GM19043 (cell line): Measurements from ENCODE around the gene RGS19.
"Not testable (repeated sequence)": the region's sequence is repeated elsewhere in the genome, so short reads cannot be mapped to it uniquely, and the experiment has no call there.

Source experiments
- ATAC-seq: cut with Tn5 transposase; IDR thresholded peaks from one replicate; pipeline ENCODE4 v1.9.1; 2021; ENCODE audit warnings: low read depth; ENCODE audit not compliant: unreplicated experiment

RGS19 gene

DNA sequence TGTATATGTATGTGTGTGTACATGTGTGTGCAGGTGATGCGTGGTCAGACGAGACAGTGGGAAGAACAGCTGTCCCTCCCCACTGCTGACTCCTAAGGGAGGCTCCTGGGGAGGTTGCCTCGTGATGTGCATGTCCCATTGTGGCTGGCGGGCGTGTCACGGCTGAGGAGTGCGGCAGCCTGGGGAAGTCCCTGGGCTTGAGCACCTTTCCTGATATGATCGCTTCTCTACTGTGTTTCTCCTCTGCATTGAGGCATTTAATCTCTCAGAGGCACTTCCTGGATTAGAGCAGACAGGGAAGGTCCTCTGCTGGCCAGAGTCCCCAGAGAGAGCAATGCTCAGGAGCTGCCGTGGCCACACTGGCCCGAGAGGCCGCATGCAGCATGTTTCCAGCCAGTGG lies 16.6 kb upstream of the RGS19 start:
- no peak for ATAC-seq

DNA sequence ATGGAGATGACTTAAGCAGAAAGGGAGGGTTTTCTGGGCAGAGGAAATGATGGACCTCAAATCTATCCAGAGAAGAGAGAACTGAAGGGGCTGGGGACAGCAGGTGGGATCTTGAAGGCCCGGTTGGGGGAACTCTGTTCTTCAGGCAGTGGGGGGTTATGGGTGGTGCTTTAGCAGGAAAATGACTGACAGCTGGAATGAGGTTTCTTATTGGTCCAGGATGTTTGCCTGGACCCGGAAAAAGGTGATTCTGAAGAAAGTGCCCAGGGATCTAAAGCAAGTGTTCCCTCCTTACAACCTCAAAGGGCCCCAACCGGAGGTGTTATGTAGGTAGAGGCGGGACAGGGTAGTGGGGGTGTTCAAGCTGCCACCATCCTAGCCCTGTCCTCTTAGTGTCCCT lies 16.1 kb upstream of the RGS19 start:
- ATAC-seq, result no peak

DNA sequence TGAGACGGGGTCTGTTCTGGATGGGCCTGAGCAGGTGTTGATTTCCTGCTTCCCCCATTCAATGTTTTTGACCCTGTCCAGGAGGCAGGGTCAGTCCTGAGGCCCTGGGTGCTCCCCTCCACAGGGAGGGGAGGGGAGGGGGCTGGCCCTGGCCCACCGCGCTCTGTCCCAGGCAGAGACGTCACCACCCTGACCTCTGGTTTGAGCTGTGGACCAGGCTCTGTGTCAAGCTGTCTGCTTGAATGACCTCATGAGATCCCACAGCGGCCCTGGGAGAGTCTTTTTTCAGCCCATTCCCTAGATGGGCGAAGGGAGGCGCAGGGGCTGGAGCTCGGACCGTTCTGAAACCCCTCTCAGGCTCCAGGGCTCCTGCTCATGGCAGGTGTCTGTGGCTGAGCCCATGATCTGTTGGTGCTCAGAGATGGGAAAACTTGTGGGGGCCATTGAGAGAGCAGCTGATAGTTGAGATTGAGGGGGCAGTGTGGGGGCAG lies 13.7 kb upstream of the RGS19 start:
- no peak for ATAC-seq

DNA sequence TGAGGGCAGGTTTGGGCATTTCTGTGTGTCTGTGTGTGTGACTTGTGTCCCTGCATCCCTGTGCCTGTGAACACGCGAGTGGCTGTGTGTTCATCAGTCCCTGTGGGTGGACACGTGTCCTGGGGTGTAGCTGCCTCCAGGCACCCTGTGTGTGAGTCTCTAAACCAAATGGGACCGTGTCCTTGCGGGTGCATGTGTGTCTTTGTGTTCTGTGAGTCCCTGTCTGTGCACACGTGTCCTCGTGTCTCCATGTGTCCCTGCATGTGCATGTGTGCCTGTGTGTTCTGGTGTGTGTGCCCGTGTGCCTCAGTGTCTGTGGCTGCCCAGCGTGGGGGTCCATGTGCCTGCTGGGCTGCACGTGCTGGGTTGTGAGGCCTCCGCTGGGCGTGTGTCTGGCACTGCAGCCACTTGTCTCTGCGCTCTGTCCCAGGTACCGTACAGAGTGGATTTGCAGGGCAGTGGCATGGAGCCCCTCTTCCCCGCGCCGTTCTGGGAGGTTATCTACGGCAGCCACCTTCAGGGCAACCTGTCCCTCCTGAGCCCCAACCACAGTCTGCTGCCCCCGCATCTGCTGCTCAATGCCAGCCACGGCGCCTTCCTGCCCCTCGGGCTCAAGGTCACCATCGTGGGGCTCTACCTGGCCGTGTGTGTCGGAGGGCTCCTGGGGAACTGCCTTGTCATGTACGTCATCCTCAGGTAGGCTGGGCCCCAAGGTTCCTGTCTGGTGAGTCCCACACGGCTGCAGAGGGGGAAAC lies 13.1 kb upstream of the RGS19 start:
- ATAC-seq, result no peak

DNA sequence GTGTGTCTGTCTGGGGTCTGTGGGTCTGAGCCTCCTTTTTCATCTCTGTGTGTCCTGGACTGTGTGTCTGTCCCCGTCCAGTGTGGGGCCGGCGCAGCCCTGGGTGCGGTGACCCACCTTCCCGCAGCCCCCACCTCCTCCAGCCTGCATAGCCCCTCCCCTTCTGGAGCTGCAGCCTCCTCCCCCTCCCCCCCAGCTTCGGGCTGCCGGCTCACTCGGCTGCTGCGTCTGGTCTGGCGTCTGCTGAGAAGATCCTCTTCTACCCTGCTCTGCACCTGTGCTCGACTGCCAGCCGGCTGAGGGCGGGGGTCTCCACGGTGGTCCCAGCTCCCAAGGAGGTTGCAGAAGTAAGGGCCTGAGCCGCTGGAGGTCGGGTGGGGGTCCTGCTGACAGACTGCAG lies 12.5 kb upstream of the RGS19 start:
- ATAC-seq, result no peak

DNA sequence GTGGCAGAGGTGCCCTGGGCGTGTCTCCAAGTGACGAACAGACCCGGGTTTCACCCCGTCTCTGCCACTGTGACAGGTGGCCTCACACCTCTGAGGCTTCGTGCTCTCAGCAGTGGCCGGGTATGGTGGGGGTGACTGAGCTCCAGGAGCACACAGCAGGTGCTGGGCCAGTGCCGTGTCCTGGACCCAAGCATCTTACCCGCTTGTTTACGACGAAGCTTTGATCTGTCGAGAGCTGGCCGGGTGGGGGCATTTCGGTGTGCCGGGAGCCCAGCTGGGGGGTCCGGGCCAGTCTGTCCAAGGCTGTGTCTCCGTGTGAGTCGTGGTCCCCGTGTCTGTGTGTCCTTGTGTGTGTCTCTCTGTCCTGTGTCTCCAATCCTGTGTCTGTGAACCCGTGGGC lies 12.0 kb upstream of the RGS19 start:
- no peak for ATAC-seq

DNA sequence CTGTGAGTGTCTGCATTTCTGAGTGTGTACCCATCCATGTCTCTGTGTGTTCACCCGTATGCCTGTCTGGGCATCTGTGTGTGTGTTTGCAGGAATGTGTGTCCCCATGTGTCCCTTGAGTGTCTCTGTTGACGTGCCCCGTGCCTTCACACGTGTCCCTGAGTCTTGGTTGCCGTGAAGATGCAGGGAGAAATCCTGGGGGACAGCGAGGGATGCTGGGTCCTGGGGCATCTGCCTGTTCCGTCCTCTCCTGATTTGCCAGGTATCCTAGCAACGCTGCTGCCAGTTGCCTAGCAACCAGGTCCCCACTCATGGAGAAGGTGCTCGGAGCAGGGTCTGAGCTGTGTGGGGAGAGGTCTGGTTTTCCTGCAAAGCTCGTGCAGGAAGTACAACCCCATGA lies 10.8 kb upstream of the RGS19 start:
- no peak for ATAC-seq

DNA sequence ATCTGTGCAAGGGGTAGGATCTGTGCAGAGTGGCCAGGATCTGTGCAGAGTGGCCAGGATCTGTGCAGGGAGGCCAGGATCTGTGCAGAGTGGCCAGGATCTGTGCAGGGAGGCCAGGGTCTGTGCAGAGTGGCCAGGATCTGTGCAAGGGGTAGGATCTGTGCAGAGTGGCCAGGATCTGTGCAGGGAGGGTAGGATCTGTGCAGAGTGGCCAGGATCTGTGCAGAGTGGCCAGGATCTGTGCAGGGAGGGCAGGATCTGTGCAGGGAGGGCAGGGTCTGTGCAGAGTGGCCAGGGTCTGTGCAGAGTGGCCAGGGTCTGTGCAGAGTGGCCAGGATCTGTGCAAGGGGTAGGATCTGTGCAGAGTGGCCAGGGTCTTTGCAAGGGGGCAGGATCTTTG lies 9.3 kb upstream of the RGS19 start:
- not testable (repeated sequence) for ATAC-seq

DNA sequence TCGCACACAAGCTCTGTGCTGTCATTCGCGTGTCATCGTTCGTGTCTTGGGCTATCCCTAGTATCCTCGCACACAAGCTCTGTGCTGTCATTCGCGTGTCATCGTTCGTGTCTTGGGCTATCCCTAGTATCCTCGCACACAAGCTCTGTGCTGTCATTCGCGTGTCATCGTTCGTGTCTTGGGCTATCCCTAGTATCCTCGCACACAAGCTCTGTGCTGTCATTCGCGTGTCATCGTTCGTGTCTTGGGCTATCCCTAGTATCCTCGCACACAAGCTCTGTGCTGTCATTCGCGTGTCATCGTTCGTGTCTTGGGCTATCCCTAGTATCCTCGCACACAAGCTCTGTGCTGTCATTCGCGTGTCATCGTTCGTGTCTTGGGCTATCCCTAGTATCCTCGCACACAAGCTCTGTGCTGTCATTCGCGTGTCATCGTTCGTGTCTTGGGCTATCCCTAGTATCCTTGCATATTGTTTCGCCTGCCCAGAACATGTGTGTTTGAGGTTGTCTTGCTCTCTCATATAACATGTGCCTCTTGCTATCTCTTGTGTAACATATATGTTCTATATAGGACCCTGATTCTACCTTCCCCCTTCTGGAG lies 8.0 kb upstream of the RGS19 start:
- ATAC-seq, result not testable (repeated sequence)

DNA sequence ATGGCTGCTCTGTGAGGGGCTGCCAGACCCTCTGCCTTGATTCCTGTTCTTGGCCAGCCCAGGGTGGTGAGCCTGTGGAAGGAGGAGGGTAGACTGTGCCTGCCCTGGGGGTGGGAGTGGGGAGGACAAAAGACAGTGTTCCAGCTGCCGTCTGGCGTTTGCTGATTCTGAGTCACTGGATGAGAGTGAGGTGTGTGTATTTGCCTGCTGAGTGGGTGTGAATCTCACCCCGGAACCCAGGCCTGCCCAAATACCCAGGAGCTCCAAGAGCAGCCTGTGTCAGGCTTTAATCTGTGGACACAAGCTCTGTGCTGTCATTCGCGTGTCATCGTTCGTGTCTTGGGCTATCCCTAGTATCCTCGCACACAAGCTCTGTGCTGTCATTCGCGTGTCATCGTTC lies 7.5 kb upstream of the RGS19 start:
- no peak for ATAC-seq

DNA sequence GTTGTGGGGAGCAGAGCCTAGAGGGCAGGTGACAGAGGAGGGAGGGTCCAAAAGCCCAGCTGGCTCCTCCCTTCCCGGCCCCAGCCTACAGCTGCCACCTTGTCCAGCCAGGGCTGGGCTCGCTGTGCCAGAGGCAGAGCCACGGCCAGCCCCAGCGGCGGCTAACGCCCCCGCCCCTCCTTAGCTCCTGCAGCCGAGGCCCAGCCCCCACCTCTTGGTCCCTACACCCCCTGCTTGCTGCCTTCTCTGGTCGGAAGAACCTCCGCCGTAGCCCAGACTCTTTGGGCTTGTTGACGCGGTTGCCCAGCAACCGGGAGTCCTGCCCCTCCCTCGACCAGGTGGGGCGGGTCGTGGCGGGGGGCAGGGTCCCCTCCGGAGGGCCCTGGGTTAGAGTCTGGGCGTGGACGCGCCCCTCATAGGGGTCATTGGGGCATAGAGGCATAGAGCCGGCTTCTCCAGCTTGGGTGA lies 5.4 kb upstream of the RGS19 start:
- no peak for ATAC-seq

DNA sequence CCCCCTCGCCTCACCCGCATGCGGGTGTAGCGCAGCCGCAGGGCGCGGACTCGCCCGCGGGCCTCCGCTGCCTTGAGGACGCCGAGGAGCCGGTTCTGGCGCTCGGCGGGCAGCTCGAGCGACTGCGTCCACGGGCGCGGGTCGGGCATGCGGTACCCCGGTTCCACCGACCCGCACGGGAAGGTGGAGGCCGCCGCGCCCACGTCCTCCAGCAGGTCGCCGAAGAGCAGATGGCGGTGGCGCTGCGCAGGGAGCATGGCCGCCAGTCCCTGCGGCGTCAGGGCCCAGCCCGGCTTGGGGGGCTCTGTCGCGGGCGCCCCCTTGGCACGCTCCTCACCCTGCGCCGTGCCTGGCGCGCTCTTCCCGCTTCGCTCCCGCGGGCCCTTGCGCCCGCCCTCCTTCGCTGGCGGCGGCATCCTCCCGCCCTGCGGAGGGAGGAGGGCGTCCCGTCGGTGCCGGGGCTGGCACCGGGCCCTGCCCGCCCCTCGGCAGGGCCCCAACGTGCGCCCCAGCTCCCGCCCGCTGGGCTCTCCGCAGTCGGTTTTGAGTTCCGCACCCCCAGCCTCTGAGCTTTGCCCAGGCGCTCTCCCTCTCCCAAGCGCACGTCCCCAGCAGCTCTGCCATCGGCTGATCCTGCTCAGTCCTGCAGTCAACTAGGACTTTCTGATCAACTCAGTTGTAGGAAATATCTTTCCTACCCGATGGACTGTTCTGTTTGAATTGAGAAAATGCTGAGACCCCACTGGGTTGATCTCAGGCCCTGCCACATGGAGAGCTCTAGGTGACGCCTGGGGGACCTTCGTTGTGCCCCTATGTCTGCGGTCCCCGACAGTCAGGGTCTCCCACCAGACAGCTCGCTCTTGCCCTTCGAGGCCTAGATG lies 4.7 kb upstream of the RGS19 start, which contains the start of gene LKAAEAR1:
TSS of gene LKAAEAR1 (minus strand) at position 595 of the 881 bp plus-strand sequence. CDS start at position 416, 179 bp downstream.
- no peak for ATAC-seq

DNA sequence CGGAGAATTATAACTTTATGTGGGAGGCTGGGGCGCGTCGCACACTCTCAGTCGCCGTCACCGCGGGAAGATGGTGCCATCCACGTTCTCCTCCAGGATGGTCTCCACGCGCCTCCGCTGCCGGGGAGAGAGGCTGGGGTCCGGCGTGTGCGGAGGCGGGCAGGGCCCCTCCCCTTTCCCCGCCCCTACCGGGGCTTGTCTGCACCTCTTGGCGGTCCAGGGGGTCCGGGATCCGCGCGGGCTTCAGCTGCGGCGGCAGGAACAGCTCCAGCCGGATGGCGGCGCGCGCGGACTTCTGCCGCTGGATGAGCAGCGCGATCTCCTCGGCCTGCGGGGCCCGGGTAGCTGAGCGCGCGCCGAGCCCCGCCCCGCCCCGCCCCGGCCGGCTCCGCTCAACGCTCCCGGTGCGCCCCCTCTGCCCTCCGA lies 4.1 kb upstream of the RGS19 start:
- no peak for ATAC-seq

DNA sequence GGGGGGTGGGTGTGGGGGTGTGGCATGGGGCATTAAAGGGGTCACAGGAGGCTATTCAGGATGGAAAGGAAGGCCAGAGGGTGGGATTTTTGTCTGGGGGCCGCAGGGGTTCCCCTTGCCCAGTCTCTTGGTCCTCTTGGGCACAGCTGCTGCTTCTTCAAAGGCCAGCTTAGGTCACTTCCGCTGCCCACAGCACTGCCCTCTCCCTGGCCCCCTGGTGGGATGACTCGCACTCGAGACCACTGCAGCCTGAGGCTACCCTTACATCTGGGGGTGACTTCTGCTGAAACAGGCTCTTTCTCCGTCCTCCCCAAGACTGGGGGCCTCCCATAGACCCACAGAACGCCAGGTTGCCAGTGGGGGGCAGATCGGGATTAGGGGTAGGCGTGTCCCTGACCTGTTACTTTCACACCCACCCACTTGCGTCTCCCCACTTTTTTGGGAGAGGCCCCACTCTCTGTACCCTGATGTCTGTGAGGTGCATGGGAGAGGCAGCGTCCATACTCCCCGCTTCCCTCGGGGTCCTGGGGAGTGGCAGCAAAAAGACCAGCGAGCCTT lies 3.6 kb upstream of the RGS19 start:
- no peak for ATAC-seq

DNA sequence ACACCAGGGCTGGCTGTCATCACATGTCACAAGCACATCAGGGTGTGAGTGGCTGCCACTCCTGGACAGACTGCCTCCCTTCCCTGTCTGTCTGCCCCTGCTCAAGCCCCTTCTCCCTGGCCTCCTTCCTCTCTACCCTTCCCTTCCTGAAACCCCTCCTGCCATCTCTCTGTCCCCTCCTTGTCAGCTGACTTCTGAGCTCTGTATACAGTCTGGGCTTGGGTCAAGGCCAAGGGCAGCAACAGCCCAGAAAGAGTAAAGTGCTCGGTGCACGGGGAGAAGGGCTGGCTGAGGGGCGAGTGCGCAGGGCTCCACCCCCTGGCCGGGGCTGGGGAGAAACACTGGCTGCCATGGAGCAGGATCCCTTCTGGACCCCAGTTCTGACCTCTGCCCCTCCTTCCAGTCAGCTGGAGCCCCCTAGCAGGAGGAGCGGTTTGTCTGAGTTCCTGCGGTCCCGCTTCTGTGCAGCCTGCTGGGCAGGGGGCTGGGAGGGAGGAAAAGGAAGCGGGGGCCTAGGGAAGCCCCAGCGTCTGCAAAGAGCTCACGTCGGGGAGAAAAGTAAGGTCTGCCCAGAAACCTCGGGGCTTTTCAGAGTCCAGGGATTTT lies 2.9 kb upstream of the RGS19 start:
- no peak for ATAC-seq

DNA sequence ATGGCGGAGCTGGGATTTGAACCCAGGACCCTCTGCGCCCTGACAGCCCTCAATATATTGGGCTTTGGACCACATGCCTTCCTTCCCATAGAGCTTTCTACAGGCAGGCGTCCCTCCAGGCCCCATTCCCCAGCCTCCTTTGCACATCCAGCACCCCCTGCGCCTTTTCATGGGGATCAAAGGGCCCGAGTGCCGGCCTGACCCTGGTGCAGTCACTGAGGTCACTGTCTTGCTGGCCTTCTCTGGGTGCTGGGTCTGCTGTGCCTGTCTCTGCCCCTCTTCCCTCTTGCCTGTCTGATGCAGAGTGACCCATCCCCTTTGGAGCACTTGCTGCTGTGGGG lies 2.3 kb upstream of the RGS19 start:
- ATAC-seq, result no peak

DNA sequence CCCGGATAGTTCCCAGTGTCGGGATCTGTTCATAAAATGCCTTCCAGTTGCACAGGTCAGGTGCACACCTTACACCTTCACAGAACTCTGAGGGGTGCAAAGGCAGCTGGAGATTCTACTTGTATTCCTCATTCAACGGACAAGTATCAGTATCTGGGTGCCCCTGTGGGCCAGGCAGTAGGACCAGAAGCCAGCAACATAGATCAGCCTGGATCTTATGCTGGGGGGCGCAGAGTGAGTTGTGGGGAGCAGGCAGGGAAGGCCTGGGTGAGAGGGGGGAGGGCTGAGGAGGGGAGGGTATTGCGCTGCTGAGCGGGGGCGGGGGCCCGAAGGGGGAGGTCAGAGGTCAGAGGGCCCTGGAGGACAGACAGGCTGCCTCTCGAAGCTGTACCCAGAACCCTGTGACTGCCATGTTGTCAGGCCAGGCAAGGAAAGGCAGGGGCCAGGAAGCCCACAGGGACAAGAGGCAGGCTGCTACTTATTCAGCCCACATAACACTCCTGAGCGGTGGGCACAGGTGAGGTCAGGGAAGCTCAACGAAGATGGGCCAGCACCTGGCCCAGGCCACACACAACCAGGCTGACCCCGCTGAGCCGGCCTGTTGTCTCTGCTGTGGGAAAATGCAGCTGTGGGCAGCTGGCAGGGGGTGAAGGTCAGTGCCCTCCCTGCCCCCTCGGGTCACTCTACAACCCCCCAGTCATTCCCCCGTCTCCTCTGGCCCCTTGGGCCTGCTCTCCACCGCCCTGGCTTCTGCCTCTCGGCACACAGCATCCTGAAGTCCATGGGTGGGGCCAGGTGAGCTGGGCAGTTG lies 1.7 kb upstream of the RGS19 start:
- ATAC-seq, result no peak

DNA sequence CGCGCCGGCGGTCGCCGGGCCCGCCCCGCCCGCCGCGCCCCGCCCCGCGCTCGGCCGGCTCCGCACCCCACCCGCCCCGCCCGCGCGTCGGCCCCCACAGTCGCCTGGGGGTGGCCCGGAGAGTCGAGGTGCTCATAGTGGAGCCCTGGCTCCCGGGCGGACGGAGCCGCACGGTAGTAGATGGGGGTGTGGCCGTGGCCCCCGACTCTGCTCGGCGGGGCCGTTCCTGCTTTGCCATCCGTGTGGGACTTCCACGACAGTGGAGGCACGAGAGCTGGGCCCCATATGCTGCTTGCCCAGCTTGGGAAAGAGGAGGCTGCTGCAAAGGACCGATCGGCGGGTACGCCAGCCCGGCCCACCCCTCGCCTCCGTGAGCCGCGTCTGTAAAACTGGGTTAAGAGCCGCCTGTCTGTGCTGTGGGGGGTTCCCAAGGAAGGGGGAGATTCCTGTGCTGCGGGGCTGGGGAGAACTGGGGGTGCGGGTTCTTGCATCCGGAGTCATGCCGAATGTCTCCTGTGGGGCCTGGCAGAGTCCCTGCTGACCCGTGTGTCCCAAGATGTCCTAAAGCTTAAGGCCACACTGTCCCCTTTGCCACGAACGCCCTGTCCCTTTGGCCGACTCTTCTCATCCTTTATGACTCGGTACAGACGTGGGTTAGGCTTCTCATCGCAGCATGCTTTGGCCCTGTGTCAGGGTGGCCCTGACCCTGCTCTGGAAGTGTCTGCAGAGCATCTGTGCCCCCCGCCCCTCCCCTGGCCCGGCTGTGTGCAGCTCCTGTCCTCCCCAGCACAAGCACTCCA lies 895 bp upstream of the RGS19 start, which contains the start of gene OPRL1:
TSS of gene OPRL1 (plus strand) at position 70 of the 800 bp plus-strand sequence. CDS start 12,639 bp downstream, outside the sequence.
- no peak for ATAC-seq

DNA sequence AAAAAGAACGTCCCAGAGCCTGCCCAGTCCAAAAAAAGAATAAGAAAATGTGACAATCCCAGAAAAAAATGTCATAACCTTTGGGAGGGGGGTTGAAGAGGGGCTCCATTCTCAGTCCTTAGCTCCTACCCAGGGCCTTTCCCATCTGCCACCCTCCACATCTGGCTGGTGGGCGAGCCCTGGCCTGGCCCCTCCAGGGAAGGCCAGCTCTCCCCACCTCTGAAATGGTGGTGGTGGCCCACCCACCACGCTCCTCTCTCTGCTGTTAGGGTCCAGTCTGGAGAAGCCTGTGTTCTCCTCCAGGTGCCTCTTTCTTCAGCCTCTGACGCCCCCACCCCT lies 415 bp downstream of the RGS19 start:
- no peak for ATAC-seq
